Measurements from ENCODE around the gene DZIP1.

The DZIP1 gene

GRCh38 chr13:95541308-95541707, 103.2 kb downstream of the DZIP1 start:
- no peak for FAIRE-seq

DNA sequence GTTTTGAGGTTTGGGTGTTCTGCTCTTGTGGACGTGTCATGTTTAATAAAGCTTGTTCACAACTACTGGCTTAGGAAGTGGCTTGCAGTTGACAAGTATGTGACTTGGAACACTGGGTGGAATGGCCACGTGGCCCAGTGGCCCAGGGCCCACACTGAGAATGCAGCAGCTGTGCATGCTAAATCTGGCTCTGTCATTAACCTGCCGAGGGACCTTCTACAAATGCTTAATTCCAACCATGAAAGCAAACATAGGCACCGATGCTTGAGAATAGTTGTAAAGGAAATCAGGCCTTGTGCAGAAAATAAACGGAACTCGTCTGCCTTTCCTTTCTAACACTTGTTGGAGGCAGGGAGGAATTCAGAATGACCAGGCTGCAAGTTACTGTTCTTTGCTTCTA, 103.6 kb downstream of the DZIP1 start:
- FAIRE-seq, result no peak

GRCh38 chr13:95536632-95537241, 107.8 kb downstream of the DZIP1 start:
- peak; percentile 96 for FAIRE-seq

DNA sequence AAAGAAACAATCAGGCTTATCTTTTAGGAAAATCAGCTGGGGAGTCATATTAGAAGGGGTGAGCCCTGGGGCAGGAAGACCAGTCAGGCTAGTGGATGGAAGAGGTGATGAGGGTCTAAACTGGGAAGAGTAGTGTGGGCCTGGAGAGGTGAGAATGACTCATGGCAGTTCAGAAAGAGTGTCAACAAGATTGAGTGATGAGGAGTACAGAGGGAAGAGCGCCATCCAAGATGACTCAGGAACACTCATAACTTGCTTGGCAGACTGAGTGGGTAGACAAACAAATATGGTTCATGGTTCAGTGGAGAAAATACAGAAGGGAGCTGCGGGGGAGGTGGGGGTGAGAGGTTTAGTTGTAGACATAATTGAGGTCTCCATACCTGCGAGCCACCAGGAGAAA, 109.3 kb downstream of the DZIP1 start:
- FAIRE-seq, result no peak

DNA sequence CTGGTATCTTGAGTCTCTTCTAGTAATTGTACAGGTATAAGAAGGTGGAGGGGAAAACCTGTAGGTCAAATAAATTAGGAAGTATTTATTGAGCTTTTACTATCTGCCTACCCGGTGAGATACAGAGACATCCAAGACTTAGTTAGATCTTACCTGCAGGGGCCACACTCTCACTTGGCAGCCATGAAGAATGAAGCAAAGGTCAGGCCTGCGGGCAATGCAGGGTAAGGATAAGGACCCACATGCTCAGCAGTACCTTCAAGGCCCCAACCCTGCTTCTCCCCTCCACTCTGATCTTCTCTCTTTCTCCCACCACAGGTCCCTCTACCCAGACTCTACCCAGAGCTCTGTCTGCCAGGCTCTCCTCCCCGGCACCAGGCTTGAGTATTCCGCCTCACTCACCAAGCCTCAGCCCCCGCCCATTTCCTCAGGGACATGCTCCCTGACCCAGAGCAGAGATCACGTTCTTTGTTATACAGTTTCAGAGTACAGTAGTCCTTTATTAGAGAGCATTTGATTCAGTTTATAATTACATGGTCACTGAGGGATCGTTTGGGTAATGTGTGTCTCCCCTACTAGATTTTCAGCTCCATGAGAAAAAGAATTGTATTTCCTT, 110.9 kb downstream of the DZIP1 start:
- no peak for FAIRE-seq

DNA sequence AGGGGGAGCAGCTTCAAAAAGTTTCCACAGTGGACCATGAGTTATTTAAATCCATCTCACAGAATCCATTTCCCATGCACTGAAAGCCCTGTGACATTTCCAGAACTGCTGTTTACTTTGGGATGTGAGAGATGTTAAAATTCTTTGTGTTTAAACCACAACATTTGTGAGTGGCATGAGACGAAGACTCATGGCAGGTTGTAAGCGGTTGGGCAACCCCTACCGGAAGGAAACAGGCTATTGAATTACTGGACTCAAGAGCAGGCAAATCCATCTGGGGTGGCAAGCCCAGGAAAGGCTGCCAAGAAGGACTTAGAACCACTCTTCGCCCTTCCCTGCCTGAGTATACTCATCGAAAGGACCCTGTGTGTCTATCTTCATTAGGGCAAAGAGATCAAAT, 114.3 kb downstream of the DZIP1 start:
- no peak for FAIRE-seq
